HEK293T (cell line): Measurements from ENCODE around the gene TSPYL4.

Experiments
- CTCF ChIA-PET: fragments of 350-600 bp; formaldehyde crosslinking; extraction: SDS; loops from one replicate; lab custom pipeline; 2021; ENCODE audit warnings: antibody characterized with exemption, inconsistent platforms; lab: Yijun Ruan, JAX
- POLR2A ChIA-PET: fragments of 350-600 bp; formaldehyde crosslinking; extraction: SDS; loops from one replicate; lab custom pipeline; 2020; ENCODE audit warnings: antibody characterized with exemption, inconsistent platforms; lab: Yijun Ruan, JAX
- DNase-seq: peaks from one replicate; pipeline ENCODE4 v3.0.0; 2012; ENCODE audit warnings: mixed read lengths; ENCODE audit errors: extremely low spot score
- ARNT ChIP-seq: fragments of 450-650 bp; IDR thresholded peaks from 2 replicates; pipeline ENCODE4 v1.6.1; 2017; ENCODE audit warnings: mild to moderate bottlenecking
- BHLHE40 ChIP-seq: fragments of 450-650 bp; IDR thresholded peaks from 2 replicates; pipeline ENCODE4 v1.6.1; 2016; ENCODE audit warnings: mild to moderate bottlenecking, moderate library complexity, borderline replicate concordance
- CTBP1 ChIP-seq: fragments of 450-650 bp; IDR thresholded peaks from 2 replicates; pipeline ENCODE4 v1.6.1; 2016; ENCODE audit warnings: borderline replicate concordance
- ELF4 ChIP-seq: fragments of 450-650 bp; IDR thresholded peaks from 2 replicates; pipeline ENCODE4 v1.6.1; 2017; ENCODE audit warnings: antibody characterized with exemption
- FOXA1 ChIP-seq: fragments of 450-650 bp; IDR thresholded peaks from 2 replicates; pipeline ENCODE4 v1.6.1; 2016; ENCODE audit warnings: mild to moderate bottlenecking
- FOXK2 ChIP-seq: fragments of 450-650 bp; IDR thresholded peaks from 2 replicates; pipeline ENCODE4 v1.6.1; 2016; ENCODE audit warnings: mild to moderate bottlenecking
- FOXM1 ChIP-seq: fragments of 450-650 bp; IDR thresholded peaks from 2 replicates; pipeline ENCODE4 v1.6.1; 2017; ENCODE audit warnings: mild to moderate bottlenecking, borderline replicate concordance
- HDGF ChIP-seq: fragments of 450-650 bp; IDR thresholded peaks from 2 replicates; pipeline ENCODE4 v1.6.1; 2017; ENCODE audit warnings: antibody characterized with exemption, borderline replicate concordance
- L3MBTL2 ChIP-seq: fragments of 450-650 bp; conservative IDR thresholded peaks from 2 replicates; pipeline ENCODE4 v1.6.1; 2016; ENCODE audit warnings: mild to moderate bottlenecking
- LEF1 ChIP-seq: fragments of 450-650 bp; IDR thresholded peaks from 2 replicates; pipeline ENCODE4 v1.6.1; 2017; ENCODE audit warnings: mild to moderate bottlenecking, borderline replicate concordance
- NFRKB ChIP-seq: fragments of 450-650 bp; IDR thresholded peaks from 2 replicates; pipeline ENCODE4 v1.6.1; 2016; ENCODE audit warnings: mild to moderate bottlenecking, moderate library complexity
- PKNOX1 ChIP-seq: fragments of 450-650 bp; IDR thresholded peaks from 2 replicates; pipeline ENCODE4 v1.6.1; 2016
- SP1 ChIP-seq: fragments of 450-650 bp; IDR thresholded peaks from 2 replicates; pipeline ENCODE4 v1.6.1; 2017
- SUZ12 ChIP-seq: fragments of 450-650 bp; IDR thresholded peaks from 2 replicates; pipeline ENCODE4 v1.6.1; 2016; ENCODE audit warnings: mild to moderate bottlenecking
- TARDBP ChIP-seq: fragments of 450-650 bp; IDR thresholded peaks from 2 replicates; pipeline ENCODE4 v1.6.1; 2016
- ZNF384 ChIP-seq: fragments of 450-650 bp; IDR thresholded peaks from 2 replicates; pipeline ENCODE4 v1.6.1; 2016

TSPYL4 gene

GRCh38 chr6:116278481-116278829 lies 24.6 kb upstream of the TSPYL4 start:
- POLR2A ChIA-PET, result interaction anchor here (1.6 to 1.8 kb wide), 2 partner anchors 24 to 233 kb away, joined by 4 to 5 read pairs; partner anchors contain the start of gene CALHM5
- no peak for DNase-seq
- TF ChIP-seq FOXA1 (no peak), PKNOX1 (no peak), LEF1 (no peak), CTBP1 (no peak), SUZ12 (no peak), ARNT (no peak), ZNF384 (no peak), TARDBP (no peak), SP1 (no peak), L3MBTL2 (no peak), HDGF (no peak), FOXK2 (no peak), NFRKB (no peak), BHLHE40 (no peak), ELF4 (no peak), FOXM1 (no peak)
- CTCF ChIA-PET, result interaction anchor here (1.1 to 4.6 kb wide), 4 partner anchors 10 to 254 kb away, joined by 3 to 29 read pairs (median 3); no protein-coding TSS in a partner anchor

GRCh38 chr6:116277124-116277523 lies 23.2 kb upstream of the TSPYL4 start:
- DNase-seq, result no peak
- ChIA-PET CTCF (interaction anchor here (0.6 to 4.6 kb wide), 4 partner anchors 8 to 258 kb away, joined by 3 to 29 read pairs (median 3); no protein-coding TSS in a partner anchor), POLR2A (interaction anchor here (0.8 to 1.6 kb wide), 5 partner anchors 8 to 387 kb away, joined by 3 to 5 read pairs (median 4); partner anchors contain the start of gene TSPYL4)
- TF ChIP-seq ZNF384 (no peak), FOXA1 (no peak), CTBP1 (no peak), ARNT (no peak), LEF1 (no peak), L3MBTL2 (no peak), SUZ12 (no peak), PKNOX1 (no peak), SP1 (no peak), FOXK2 (no peak), NFRKB (no peak), FOXM1 (no peak), BHLHE40 (no peak), TARDBP (no peak)

GRCh38 chr6:116271149-116271708 lies 17.4 kb upstream of the TSPYL4 start:
- no peak for DNase-seq
- ChIA-PET POLR2A (interaction anchor here (0.9 to 1.6 kb wide), 3 partner anchors 8 to 300 kb away, joined by 3 to 8 read pairs (median 3); partner anchors contain the start of genes RWDD1 and TSPYL1), CTCF (interaction anchor here (0.8 to 0.9 kb wide), 2 partner anchors 16 to 656 kb away, joined by 3 to 4 read pairs; no protein-coding TSS in a partner anchor)
- no peak for TF ChIP-seq SUZ12
- TF ChIP-seq FOXM1, result no peak
- TF ChIP-seq ZNF384, result no peak
- no peak for TF ChIP-seq SP1
- TF ChIP-seq HDGF, result no peak
- no peak for TF ChIP-seq FOXA1
- no peak for TF ChIP-seq BHLHE40

GRCh38 chr6:116268589-116269293 lies 14.9 kb upstream of the TSPYL4 start:
- DNase-seq, result peak; percentile 65
- ChIA-PET CTCF (interaction anchor here (0.6 to 1.8 kb wide), 25 partner anchors 9 to 503 kb away, joined by 3 to 29 read pairs (median 4); partner anchors contain the start of genes CALHM4, RWDD1, TSPYL1 and TSPYL4), POLR2A (interaction anchor here (0.6 to 2.4 kb wide), 5 partner anchors 9 to 245 kb away, joined by 3 to 18 read pairs (median 5); partner anchors contain the start of genes CALHM5, TSPYL1 and TSPYL4)
- TF ChIP-seq ARNT (no peak), CTBP1 (peak; percentile 31; the same call in 1 of the 2 replicates)

GRCh38 chr6:116267836-116268588 lies 14.1 kb upstream of the TSPYL4 start:
- POLR2A ChIA-PET, result interaction anchor here (0.9 to 2.4 kb wide), 4 partner anchors 9 to 243 kb away, joined by 3 to 18 read pairs (median 8); partner anchors contain the start of genes CALHM5, TSPYL1 and TSPYL4
- CTCF ChIA-PET, result interaction anchor here (0.6 to 1.8 kb wide), 20 partner anchors 8 to 503 kb away, joined by 3 to 29 read pairs (median 4); partner anchors contain the start of genes CALHM4, RWDD1, TSPYL1 and TSPYL4
- TF ChIP-seq SUZ12 (no peak), PKNOX1 (no peak)
- no peak for DNase-seq
